GM12878 (cell line): ENCODE results near the gene ATCAY. TPM values are rescaled to one million over a fixed set of nuclear protein-coding genes. Genes with fewer than 3 reads are reported as not detected.

Experiments
- ATAC-seq: fragments of 200-7000 bp; cut with Tn5 transposase; 3 replicates; pipeline ENCODE4 v1.9.1; 2020; ENCODE audit warnings: mild to moderate bottlenecking, moderate library complexity
- BruUV-seq: library from RNA; stranded (reverse); fragments of 400-500 nt; replicated peaks from 2 replicates; lab custom pipeline; 2021; lab: Mats Ljungman, UMichigan
- CTCF ChIA-PET: fragments of 300-600 bp; sonication (Branson Sonifier 250); formaldehyde crosslinking; extraction: SDS; loops from one replicate; lab custom pipeline; 2021; ENCODE audit warnings: inconsistent platforms; lab: Yijun Ruan, JAX
- POLR2A ChIA-PET: fragments of 350-600 bp; formaldehyde crosslinking; extraction: SDS; loops from one replicate; lab custom pipeline; 2021; ENCODE audit warnings: inconsistent platforms; lab: Charles Lee
- RAD21 ChIA-PET: fragments of 300-600 bp; sonication (Branson Sonifier 250); formaldehyde crosslinking; loops from one replicate; lab custom pipeline; 2023; ENCODE audit warnings: antibody characterized with exemption; ENCODE audit not compliant: unreplicated experiment; lab: Charles Lee
- SMC1A ChIA-PET: fragments of 300-600 bp; sonication (Branson Sonifier 250); formaldehyde crosslinking; loops from one replicate; lab custom pipeline; 2023; ENCODE audit not compliant: unreplicated experiment, uncharacterized antibody; lab: Charles Lee
- DNase-seq: peaks from one replicate; pipeline ENCODE4 v3.0.0-alpha.2; 2011; ENCODE audit warnings: low read depth, low spot score
- FAIRE-seq: peaks from 3 replicates; lab custom pipeline; 2011; peaks lifted over from hg19 to GRCh38; lab: Jason Lieb, UNC
- H2AFZ ChIP-seq: 2 replicates; pipeline ENCODE4 v1.6.0; 2011; ENCODE audit warnings: low read depth, low read length, control low read depth; ENCODE audit not compliant: control insufficient read depth
- H3K27ac ChIP-seq: 2 replicates; pipeline ENCODE4 v1.5.1; 2011; ENCODE audit warnings: control low read depth; ENCODE audit not compliant: control insufficient read depth, insufficient read depth
- H3K27me3 ChIP-seq, 2 experiments: replicated peaks in 1 of 2; 2 replicates each; pipeline versions ENCODE4 v1.6.0 to v1.6.1; 2011; ENCODE audit warnings: low read length in 1 of 2; ENCODE audit not compliant: control insufficient read depth in 2 of 2, insufficient read depth in 2 of 2
- H3K36me3 ChIP-seq, 2 experiments: 2 replicates each; pipeline ENCODE4 v1.5.1; 2011; ENCODE audit warnings: low read length in 1 of 2; ENCODE audit not compliant: control insufficient read depth in 2 of 2, insufficient read depth in 2 of 2
- H3K4me1 ChIP-seq: 2 replicates; pipeline ENCODE4 v1.6.1; 2011; ENCODE audit warnings: mild to moderate bottlenecking, low read length, moderate library complexity, mixed read lengths; ENCODE audit not compliant: control insufficient read depth, insufficient read depth
- H3K4me2 ChIP-seq: 2 replicates; pipeline ENCODE4 v1.6.0; 2011; ENCODE audit warnings: control low read depth; ENCODE audit not compliant: control insufficient read depth, insufficient read depth
- H3K4me3 ChIP-seq: fragments of 200-600 bp; sonication (generic); 2 replicates; pipeline ENCODE4 v1.5.1; 2016
- H3K79me2 ChIP-seq: 2 replicates; pipeline ENCODE4 v1.6.0; 2011; ENCODE audit warnings: low read length; ENCODE audit not compliant: control insufficient read depth, insufficient read depth
- H3K9ac ChIP-seq: 2 replicates; pipeline ENCODE4 v1.8.0; 2011; ENCODE audit warnings: low read length, control low read depth, mixed read lengths; ENCODE audit not compliant: control insufficient read depth, insufficient read depth
- H3K9me3 ChIP-seq: replicated peaks from 3 replicates; pipeline ENCODE4 v1.5.1; 2011; ENCODE audit warnings: mild to moderate bottlenecking, low read length; ENCODE audit not compliant: control insufficient read depth, insufficient read depth
- H4K20me1 ChIP-seq: 2 replicates; pipeline ENCODE4 v1.6.0; 2011; ENCODE audit not compliant: control insufficient read depth, insufficient read depth
- FOXK2 ChIP-seq: fragments of 450-650 bp; IDR thresholded peaks from 2 replicates; pipeline ENCODE4 v1.6.1; 2017; ENCODE audit warnings: mild to moderate bottlenecking, moderate library complexity
- IRF4 ChIP-seq: IDR thresholded peaks from 2 replicates; pipeline ENCODE4 v1.6.1; 2011; ENCODE audit warnings: low read depth, low read length
- LARP7 ChIP-seq: fragments of 450-650 bp; IDR thresholded peaks from 2 replicates; pipeline ENCODE4 v1.6.1; 2017; ENCODE audit warnings: mild to moderate bottlenecking
- MEF2A ChIP-seq: IDR thresholded peaks from 2 replicates; pipeline ENCODE4 v1.6.1; 2011; ENCODE audit warnings: low read depth, mild to moderate bottlenecking, low read length, moderate library complexity; ENCODE audit not compliant: insufficient read depth
- PAX8 ChIP-seq: fragments of 450-650 bp; IDR thresholded peaks from 2 replicates; pipeline ENCODE4 v1.6.1; 2017; ENCODE audit warnings: mild to moderate bottlenecking, moderate library complexity
- PML ChIP-seq: IDR thresholded peaks from 2 replicates; pipeline ENCODE4 v1.6.1; 2012; ENCODE audit warnings: low read length, inconsistent platforms
- SIX5 ChIP-seq: IDR thresholded peaks from 2 replicates; pipeline ENCODE4 v1.6.1; 2011; ENCODE audit warnings: mild to moderate bottlenecking, low read depth, low read length, moderate library complexity; ENCODE audit not compliant: severe bottlenecking
- TCF3 ChIP-seq: IDR thresholded peaks from 2 replicates; pipeline ENCODE4 v1.6.1; 2012; ENCODE audit warnings: low read depth, mild to moderate bottlenecking, low read length, borderline replicate concordance; ENCODE audit not compliant: insufficient read depth
- YBX1 ChIP-seq: fragments of 450-650 bp; IDR thresholded peaks from 2 replicates; pipeline ENCODE4 v1.6.1; 2016; ENCODE audit warnings: antibody characterized with exemption
- WGBS: methylation state at CpG from one replicate; pipeline ENCODE4 v1.1.6; 2016; ENCODE audit warnings: low lambda C conversion rate; ENCODE audit not compliant: insufficient replicate concordance, insufficient coverage; ENCODE audit errors: missing lambda C conversion rate; 5-methylcytosine and 5-hydroxymethylcytosine counted together
- in situ Hi-C: fragments of 300-500 bp; cut with MboI; formaldehyde crosslinking; loops from 9 replicates; pipeline ENCODE4 v1.14.3; 2018; ENCODE audit warnings: mixed read lengths
- intact Hi-C: fragments of 100-400 bp; cut with micrococcal nuclease; formaldehyde crosslinking; loops from one replicate; pipeline ENCODE4 v1.14.2; 2022; ENCODE audit not compliant: unreplicated experiment
- polyA plus RNA-seq, 11 experiments: library from polyadenylated mRNA; depleted of rRNA in 4 of 11; unstranded in 6 of 11; stranded (reverse) in 5 of 11; fragments of >200 nt; fragmentation: Nextera tagmentation in 4 of 11; fragmentation: Illumina TruSeq in 1 of 11; extraction: Ambion mirVana in 4 of 11; extraction: Trizol in 1 of 11; gene quantifications; 1 replicate in 1 of 11; 2 replicates in 10 of 11; pipeline versions ENCODE4 v1.2.1 to v1.2.3, GENCODE V29; 2011 to 2016; ENCODE audit warnings: inconsistent platforms in 2 of 11, missing spikeins in 2 of 11, low read depth in 1 of 11
- total RNA-seq, 4 experiments: library from RNA; depleted of rRNA in 3 of 4; stranded (reverse); fragments of >200 nt in 3 of 4; fragmentation: Illumina TruSeq in 1 of 4; extraction: Trizol in 1 of 4; gene quantifications; 2 replicates each; pipeline versions ENCODE4 v1.2.1 to v1.2.3, GENCODE V29; 2013 to 2021
- TF ChIP-seq, protein P1 (sequence below), 3 experiments: IDR thresholded peaks in 2 of 3; conservative IDR thresholded peaks in 1 of 3; 2 replicates each; pipeline ENCODE4 v1.5.1; 2011; ENCODE audit warnings: low read depth in 3 of 3, low read length in 3 of 3, mild to moderate bottlenecking in 3 of 3, control low read depth in 2 of 3, moderate library complexity in 2 of 3, inconsistent platforms in 1 of 3, mixed read lengths in 1 of 3; ENCODE audit not compliant: control insufficient read depth in 2 of 3, insufficient read depth in 1 of 3; ENCODE audit errors: extremely low read depth in 1 of 3
- TF ChIP-seq, protein P2 (sequence below): fragments of 450-650 bp; IDR thresholded peaks from 2 replicates; pipeline ENCODE4 v1.6.1; 2017; ENCODE audit warnings: borderline replicate concordance
- TF ChIP-seq, protein P3 (sequence below): fragments of 450-650 bp; IDR thresholded peaks from 2 replicates; pipeline ENCODE4 v1.6.1; 2017; ENCODE audit warnings: low read depth, mild to moderate bottlenecking, moderate library complexity

ATCAY gene
- total and polyA plus RNA-seq, 10 of the 15 experiments (the other 5 are each of a cell fraction or from before 2014, with no cell fraction given), result under 0.01 to 0.04 (median 0.02) TPM; not detected in 4

GRCh38 chr19:3879656-3880055 lies 829 bp upstream of the ATCAY start:
- Histone ChIP-seq H2AFZ (no peak overlapping the region), H3K79me2 (no peaks in the 10 kb centered on the region), H3K9ac (no peak overlapping the region), H3K36me3 (no peaks in the 10 kb centered on the region), H3K27me3 (peaks cover 3 to 5% of the 10 kb centered on the region in 2 experiments; a peak in 2 of 4 replicates), H3K9me3 (no peaks in the 10 kb centered on the region), H3K4me2 (no peak overlapping the region), H3K4me1 (no peaks in the 10 kb centered on the region), H4K20me1 (no peaks in the 10 kb centered on the region), H3K4me3 (no peak overlapping the region), H3K27ac (no peak overlapping the region)
- ChIA-PET SMC1A (no interaction called here), RAD21 (no interaction called here), CTCF (no interaction called here), POLR2A (no interaction called here)
- TF ChIP-seq, protein P1, sequence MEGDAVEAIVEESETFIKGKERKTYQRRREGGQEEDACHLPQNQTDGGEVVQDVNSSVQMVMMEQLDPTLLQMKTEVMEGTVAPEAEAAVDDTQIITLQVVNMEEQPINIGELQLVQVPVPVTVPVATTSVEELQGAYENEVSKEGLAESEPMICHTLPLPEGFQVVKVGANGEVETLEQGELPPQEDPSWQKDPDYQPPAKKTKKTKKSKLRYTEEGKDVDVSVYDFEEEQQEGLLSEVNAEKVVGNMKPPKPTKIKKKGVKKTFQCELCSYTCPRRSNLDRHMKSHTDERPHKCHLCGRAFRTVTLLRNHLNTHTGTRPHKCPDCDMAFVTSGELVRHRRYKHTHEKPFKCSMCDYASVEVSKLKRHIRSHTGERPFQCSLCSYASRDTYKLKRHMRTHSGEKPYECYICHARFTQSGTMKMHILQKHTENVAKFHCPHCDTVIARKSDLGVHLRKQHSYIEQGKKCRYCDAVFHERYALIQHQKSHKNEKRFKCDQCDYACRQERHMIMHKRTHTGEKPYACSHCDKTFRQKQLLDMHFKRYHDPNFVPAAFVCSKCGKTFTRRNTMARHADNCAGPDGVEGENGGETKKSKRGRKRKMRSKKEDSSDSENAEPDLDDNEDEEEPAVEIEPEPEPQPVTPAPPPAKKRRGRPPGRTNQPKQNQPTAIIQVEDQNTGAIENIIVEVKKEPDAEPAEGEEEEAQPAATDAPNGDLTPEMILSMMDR (IDR thresholded peaks at IDR 0.05 in 2 of 3, conservative IDR thresholded peaks at IDR 0.05 in 1 of 3; ENCODE audit: control insufficient read depth in 2 of 3, extremely low read depth in 1 of 3, insufficient read depth in 1 of 3, low read depth in 3 of 3, low read length in 3 of 3), result peak in 2 of 3 experiments; percentile 17 to 21; a peak in 1 of 6 replicates
- TF ChIP-seq PAX8, result no peak
- in situ Hi-C loops (no loop called here), intact Hi-C loops (no loop called here)
- no peak for DNase-seq
- ATAC-seq, result no peak
- no TSS peak for BruUV-seq
- WGBS, result 40% methylated on average over 11 of the region's 12 CpGs
- no peak for FAIRE-seq

DNA sequence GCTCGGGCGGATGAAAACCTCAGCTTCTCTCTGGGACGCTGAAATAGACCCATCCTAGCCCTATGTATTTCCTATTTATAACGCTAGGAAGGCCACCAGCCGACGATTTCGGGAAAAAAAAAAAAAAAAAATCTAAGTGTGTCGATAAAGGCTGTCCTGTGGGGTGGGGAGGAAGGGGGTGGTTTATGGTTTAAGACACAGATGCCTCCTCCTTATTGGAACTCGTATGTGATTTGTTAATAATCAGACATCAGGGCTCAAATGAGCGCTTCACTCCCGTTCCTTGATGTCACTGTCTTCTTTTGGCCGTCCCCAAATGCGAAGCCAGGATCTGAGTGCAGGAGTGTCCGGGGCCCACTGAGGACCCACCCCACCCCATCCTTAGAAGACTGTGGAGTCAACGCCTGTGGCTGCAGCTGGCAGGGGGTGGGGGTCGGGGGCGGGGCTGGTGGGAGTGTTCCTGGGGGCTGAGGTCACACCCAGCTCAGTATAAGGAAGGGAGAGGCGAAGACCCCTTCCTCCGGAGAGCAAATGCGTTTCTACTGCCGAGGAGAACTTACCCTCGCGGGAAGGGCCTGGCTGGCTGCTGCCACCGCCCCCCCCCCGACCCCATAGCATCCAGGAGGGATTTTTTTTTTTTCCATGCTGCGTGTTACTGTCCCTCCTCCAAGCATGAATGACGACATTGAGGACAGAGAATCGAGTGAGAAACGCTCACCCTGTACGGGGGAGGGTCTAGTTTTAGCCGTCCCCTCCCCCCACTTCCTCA lies 971 bp downstream of the ATCAY start:
- H3K36me3 ChIP-seq, result no peaks in the 10 kb centered on the region
- H3K4me2 ChIP-seq, result no peak overlapping the region
- peaks cover 3 to 5% of the 10 kb centered on the region in 2 experiments; a peak in 2 of 4 replicates for H3K27me3 ChIP-seq
- 11% methylated on average over 25 of the region's 31 CpGs for WGBS
- no peak overlapping the region for H3K27ac ChIP-seq
- intact Hi-C loops (no loop called here), in situ Hi-C loops (no loop called here)
- FAIRE-seq (no peak), ATAC-seq (no peak), DNase-seq (no peak)
- no peak overlapping the region for H3K4me3 ChIP-seq
- H4K20me1 ChIP-seq, result no peaks in the 10 kb centered on the region
- H3K9ac ChIP-seq, result no peak overlapping the region
- CTCF ChIA-PET, result interaction anchor here (0.7 kb wide), 1 partner anchor 53 kb away, joined by 3 read pairs; no protein-coding TSS in a partner anchor
- H2AFZ ChIP-seq, result no peak overlapping the region
- no peaks in the 10 kb centered on the region for H3K9me3 ChIP-seq
- H3K79me2 ChIP-seq, result no peaks in the 10 kb centered on the region
- SMC1A ChIA-PET, result no interaction called here
- RAD21 ChIA-PET, result no interaction called here
- BruUV-seq, result no TSS peak
- H3K4me1 ChIP-seq, result no peaks in the 10 kb centered on the region
- POLR2A ChIA-PET, result no interaction called here
- no peak for TF ChIP-seq SIX5
- TF ChIP-seq, protein P2, sequence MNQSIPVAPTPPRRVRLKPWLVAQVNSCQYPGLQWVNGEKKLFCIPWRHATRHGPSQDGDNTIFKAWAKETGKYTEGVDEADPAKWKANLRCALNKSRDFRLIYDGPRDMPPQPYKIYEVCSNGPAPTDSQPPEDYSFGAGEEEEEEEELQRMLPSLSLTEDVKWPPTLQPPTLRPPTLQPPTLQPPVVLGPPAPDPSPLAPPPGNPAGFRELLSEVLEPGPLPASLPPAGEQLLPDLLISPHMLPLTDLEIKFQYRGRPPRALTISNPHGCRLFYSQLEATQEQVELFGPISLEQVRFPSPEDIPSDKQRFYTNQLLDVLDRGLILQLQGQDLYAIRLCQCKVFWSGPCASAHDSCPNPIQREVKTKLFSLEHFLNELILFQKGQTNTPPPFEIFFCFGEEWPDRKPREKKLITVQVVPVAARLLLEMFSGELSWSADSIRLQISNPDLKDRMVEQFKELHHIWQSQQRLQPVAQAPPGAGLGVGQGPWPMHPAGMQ, result no peak
- TF ChIP-seq IRF4, result no peak
- TF ChIP-seq TCF3, result no peak
- no peak for TF ChIP-seq LARP7
- TF ChIP-seq, protein P3, sequence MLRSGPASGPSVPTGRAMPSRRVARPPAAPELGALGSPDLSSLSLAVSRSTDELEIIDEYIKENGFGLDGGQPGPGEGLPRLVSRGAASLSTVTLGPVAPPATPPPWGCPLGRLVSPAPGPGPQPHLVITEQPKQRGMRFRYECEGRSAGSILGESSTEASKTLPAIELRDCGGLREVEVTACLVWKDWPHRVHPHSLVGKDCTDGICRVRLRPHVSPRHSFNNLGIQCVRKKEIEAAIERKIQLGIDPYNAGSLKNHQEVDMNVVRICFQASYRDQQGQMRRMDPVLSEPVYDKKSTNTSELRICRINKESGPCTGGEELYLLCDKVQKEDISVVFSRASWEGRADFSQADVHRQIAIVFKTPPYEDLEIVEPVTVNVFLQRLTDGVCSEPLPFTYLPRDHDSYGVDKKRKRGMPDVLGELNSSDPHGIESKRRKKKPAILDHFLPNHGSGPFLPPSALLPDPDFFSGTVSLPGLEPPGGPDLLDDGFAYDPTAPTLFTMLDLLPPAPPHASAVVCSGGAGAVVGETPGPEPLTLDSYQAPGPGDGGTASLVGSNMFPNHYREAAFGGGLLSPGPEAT, result no peak
- no peak for TF ChIP-seq FOXK2
- no peak for TF ChIP-seq PML
- TF ChIP-seq MEF2A, result no peak
- no peak for TF ChIP-seq YBX1
